ENCODE results near the gene AFG1L.

AFG1L gene

GRCh38 chr6:108507316-108507715, 212.5 kb downstream of the AFG1L start:
- Histone ChIP-seq H4K20me1 (ENCODE audit: insufficient read depth) (no peaks in the 10 kb centered on the region), H3K27ac (no peak overlapping the region), H3K36me3 (ENCODE audit: insufficient read depth) (no peaks in the 10 kb centered on the region), H3K79me2 (ENCODE audit: insufficient read depth, low read depth) (no peaks in the 10 kb centered on the region), H2AFZ (ENCODE audit: low read depth) (no peak overlapping the region), H3K4me2 (no peak overlapping the region), H3K9ac (no peak overlapping the region), H3K4me3 (IDR thresholded peaks at IDR 0.05; ENCODE audit: insufficient read depth, low read depth, low read length) (no peak overlapping the region), H3K27me3 (ENCODE audit: insufficient read depth, low read depth) (no peaks in the 10 kb centered on the region), H3K4me1 (ENCODE audit: low read depth, poor library complexity, severe bottlenecking) (no peaks in the 10 kb centered on the region)
- no peak for TF ChIP-seq CTCF (conservative IDR thresholded peaks at IDR 0.05; ENCODE audit: low read depth, low read length)

GRCh38 chr6:108510461-108511319, 215.8 kb downstream of the AFG1L start:
- no peak for TF ChIP-seq CTCF (conservative IDR thresholded peaks at IDR 0.05; ENCODE audit: low read depth, low read length)
- H3K9ac ChIP-seq = no peak overlapping the region
- H3K36me3 ChIP-seq (ENCODE audit: insufficient read depth) = no peaks in the 10 kb centered on the region
- no peak overlapping the region for H3K4me3 ChIP-seq (IDR thresholded peaks at IDR 0.05; ENCODE audit: insufficient read depth, low read depth, low read length)
- H3K4me1 ChIP-seq (ENCODE audit: low read depth, poor library complexity, severe bottlenecking) = no peaks in the 10 kb centered on the region
- no peak overlapping the region for H3K27ac ChIP-seq
- no peaks in the 10 kb centered on the region for H4K20me1 ChIP-seq (ENCODE audit: insufficient read depth)
- H3K27me3 ChIP-seq (ENCODE audit: insufficient read depth, low read depth) = no peaks in the 10 kb centered on the region
- H3K79me2 ChIP-seq (ENCODE audit: insufficient read depth, low read depth) = no peaks in the 10 kb centered on the region
- H3K4me2 ChIP-seq = no peak overlapping the region
- no peak overlapping the region for H2AFZ ChIP-seq (ENCODE audit: low read depth)

GRCh38 chr6:108518714-108519576, 224.1 kb downstream of the AFG1L start:
- Histone ChIP-seq H2AFZ (ENCODE audit: low read depth) (no peak overlapping the region), H3K4me1 (ENCODE audit: low read depth, poor library complexity, severe bottlenecking) (no peaks in the 10 kb centered on the region), H3K4me2 (no peak overlapping the region), H3K27ac (no peak overlapping the region), H4K20me1 (ENCODE audit: insufficient read depth) (no peaks in the 10 kb centered on the region), H3K27me3 (ENCODE audit: insufficient read depth, low read depth) (no peaks in the 10 kb centered on the region), H3K79me2 (ENCODE audit: insufficient read depth, low read depth) (no peaks in the 10 kb centered on the region), H3K9ac (no peak overlapping the region), H3K36me3 (ENCODE audit: insufficient read depth) (no peaks in the 10 kb centered on the region), H3K4me3 (IDR thresholded peaks at IDR 0.05; ENCODE audit: insufficient read depth, low read depth, low read length) (no peak overlapping the region)
- peak; percentile 62; the same call in 1 of the 2 replicates for TF ChIP-seq CTCF (conservative IDR thresholded peaks at IDR 0.05; ENCODE audit: low read depth, low read length)

GRCh38 chr6:108521616-108522107, 226.8 kb downstream of the AFG1L start:
- H3K4me2 ChIP-seq = no peak overlapping the region
- H3K36me3 ChIP-seq (ENCODE audit: insufficient read depth) = no peaks in the 10 kb centered on the region
- H3K27ac ChIP-seq = no peak overlapping the region
- no peaks in the 10 kb centered on the region for H3K27me3 ChIP-seq (ENCODE audit: insufficient read depth, low read depth)
- H3K9ac ChIP-seq = no peak overlapping the region
- no peak for TF ChIP-seq CTCF (conservative IDR thresholded peaks at IDR 0.05; ENCODE audit: low read depth, low read length)
- no peaks in the 10 kb centered on the region for H3K4me1 ChIP-seq (ENCODE audit: low read depth, poor library complexity, severe bottlenecking)
- H2AFZ ChIP-seq (ENCODE audit: low read depth) = no peak overlapping the region
- H3K79me2 ChIP-seq (ENCODE audit: insufficient read depth, low read depth) = no peaks in the 10 kb centered on the region
- H4K20me1 ChIP-seq (ENCODE audit: insufficient read depth) = no peaks in the 10 kb centered on the region
- H3K4me3 ChIP-seq (IDR thresholded peaks at IDR 0.05; ENCODE audit: insufficient read depth, low read depth, low read length) = no peak overlapping the region

Data from KMS-11 (cell line).